Fibroblast of lung (primary cell): ENCODE results near the gene CHP1.

ENCODE experiments used
- EZH2 ChIP-seq: IDR thresholded peaks from 2 replicates; pipeline ENCODE4 v1.5.1; 2012; ENCODE audit warnings: low read length, control low read depth, mild to moderate bottlenecking; ENCODE audit errors: missing control alignments
- TF ChIP-seq, protein P1 (sequence below), 2 donors: IDR thresholded peaks in 1 of 2; conservative IDR thresholded peaks in 1 of 2; 1 replicate in 1 of 2; 2 replicates in 1 of 2; pipeline ENCODE4 v1.5.1; 2011 to 2012; ENCODE audit warnings: low read length in 2 of 2, control low read depth in 1 of 2, inconsistent platforms in 1 of 2, low read depth in 1 of 2, mild to moderate bottlenecking in 1 of 2

DNA sequence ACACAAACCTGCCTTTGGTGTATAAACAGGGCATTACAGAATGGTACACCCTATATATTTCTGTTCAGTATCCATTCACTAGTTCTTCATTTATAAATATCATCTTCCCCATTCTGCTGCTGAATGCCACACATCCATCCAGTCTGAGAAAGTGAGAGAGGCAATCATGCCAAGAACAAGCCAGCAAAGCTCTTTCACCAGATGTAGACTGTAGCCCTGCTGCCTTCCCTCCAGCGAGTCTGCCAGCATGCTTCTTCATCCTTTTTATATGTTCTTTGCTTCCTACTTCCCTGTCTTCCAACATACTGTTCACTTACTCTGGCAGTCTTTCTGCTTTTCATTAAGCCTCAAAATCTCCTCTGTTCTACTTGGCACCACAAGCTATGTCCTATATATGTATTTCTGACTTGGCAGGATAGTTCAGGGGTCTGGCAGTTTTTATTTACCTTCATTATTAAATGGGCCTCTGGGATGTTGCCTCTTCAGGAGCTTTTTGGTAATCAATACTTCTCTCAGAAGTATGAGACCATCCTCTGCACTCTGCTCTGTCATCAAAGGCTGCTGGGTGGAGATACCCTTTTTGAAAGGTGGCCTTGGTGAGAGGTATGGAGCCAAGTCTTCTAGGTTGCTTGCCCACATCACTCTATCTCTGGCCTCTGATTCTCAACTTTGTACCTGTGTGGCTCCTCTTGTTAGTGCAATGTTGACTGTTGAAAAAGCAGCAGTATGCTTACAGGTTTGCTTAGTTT is 48.6 kb downstream of the CHP1 start:
- TF ChIP-seq, protein P1, sequence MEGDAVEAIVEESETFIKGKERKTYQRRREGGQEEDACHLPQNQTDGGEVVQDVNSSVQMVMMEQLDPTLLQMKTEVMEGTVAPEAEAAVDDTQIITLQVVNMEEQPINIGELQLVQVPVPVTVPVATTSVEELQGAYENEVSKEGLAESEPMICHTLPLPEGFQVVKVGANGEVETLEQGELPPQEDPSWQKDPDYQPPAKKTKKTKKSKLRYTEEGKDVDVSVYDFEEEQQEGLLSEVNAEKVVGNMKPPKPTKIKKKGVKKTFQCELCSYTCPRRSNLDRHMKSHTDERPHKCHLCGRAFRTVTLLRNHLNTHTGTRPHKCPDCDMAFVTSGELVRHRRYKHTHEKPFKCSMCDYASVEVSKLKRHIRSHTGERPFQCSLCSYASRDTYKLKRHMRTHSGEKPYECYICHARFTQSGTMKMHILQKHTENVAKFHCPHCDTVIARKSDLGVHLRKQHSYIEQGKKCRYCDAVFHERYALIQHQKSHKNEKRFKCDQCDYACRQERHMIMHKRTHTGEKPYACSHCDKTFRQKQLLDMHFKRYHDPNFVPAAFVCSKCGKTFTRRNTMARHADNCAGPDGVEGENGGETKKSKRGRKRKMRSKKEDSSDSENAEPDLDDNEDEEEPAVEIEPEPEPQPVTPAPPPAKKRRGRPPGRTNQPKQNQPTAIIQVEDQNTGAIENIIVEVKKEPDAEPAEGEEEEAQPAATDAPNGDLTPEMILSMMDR (conservative IDR thresholded peaks at IDR 0.05 in 1 of 2, IDR thresholded peaks at IDR 0.05 in 1 of 2; ENCODE audit: low read depth in 1 of 2, low read length in 2 of 2), result no peak
- no peak for TF ChIP-seq EZH2
